GM12878 (cell line): Measurements from ENCODE around the gene TJP1. TPM values are rescaled to one million over a fixed set of nuclear protein-coding genes. Genes with fewer than 3 reads are reported as not detected.

Experiments used
- ATAC-seq: fragments of 200-7000 bp; cut with Tn5 transposase; 3 replicates; pipeline ENCODE4 v1.9.1; 2020; ENCODE audit warnings: mild to moderate bottlenecking, moderate library complexity
- BruUV-seq: library from RNA; stranded (reverse); fragments of 400-500 nt; replicated peaks from 2 replicates; lab custom pipeline; 2021; lab: Mats Ljungman, UMichigan
- CTCF ChIA-PET: fragments of 300-600 bp; sonication (Branson Sonifier 250); formaldehyde crosslinking; extraction: SDS; loops from one replicate; lab custom pipeline; 2021; ENCODE audit warnings: inconsistent platforms; lab: Yijun Ruan, JAX
- POLR2A ChIA-PET: fragments of 350-600 bp; formaldehyde crosslinking; extraction: SDS; loops from one replicate; lab custom pipeline; 2021; ENCODE audit warnings: inconsistent platforms; lab: Charles Lee
- RAD21 ChIA-PET: fragments of 300-600 bp; sonication (Branson Sonifier 250); formaldehyde crosslinking; loops from one replicate; lab custom pipeline; 2023; ENCODE audit warnings: antibody characterized with exemption; ENCODE audit not compliant: unreplicated experiment; lab: Charles Lee
- SMC1A ChIA-PET: fragments of 300-600 bp; sonication (Branson Sonifier 250); formaldehyde crosslinking; loops from one replicate; lab custom pipeline; 2023; ENCODE audit not compliant: unreplicated experiment, uncharacterized antibody; lab: Charles Lee
- DNase-seq: peaks from one replicate; pipeline ENCODE4 v3.0.0-alpha.2; 2011; ENCODE audit warnings: low read depth, low spot score
- FAIRE-seq: peaks from 3 replicates; lab custom pipeline; 2011; peaks lifted over from hg19 to GRCh38; lab: Jason Lieb, UNC
- H2AFZ ChIP-seq: 2 replicates; pipeline ENCODE4 v1.6.0; 2011; ENCODE audit warnings: low read depth, low read length, control low read depth; ENCODE audit not compliant: control insufficient read depth
- H3K27ac ChIP-seq: 2 replicates; pipeline ENCODE4 v1.5.1; 2011; ENCODE audit warnings: control low read depth; ENCODE audit not compliant: control insufficient read depth, insufficient read depth
- H3K27me3 ChIP-seq, 2 experiments: replicated peaks in 1 of 2; 2 replicates each; pipeline versions ENCODE4 v1.6.0 to v1.6.1; 2011; ENCODE audit warnings: low read length in 1 of 2; ENCODE audit not compliant: control insufficient read depth in 2 of 2, insufficient read depth in 2 of 2
- H3K36me3 ChIP-seq, 2 experiments: 2 replicates each; pipeline ENCODE4 v1.5.1; 2011; ENCODE audit warnings: low read length in 1 of 2; ENCODE audit not compliant: control insufficient read depth in 2 of 2, insufficient read depth in 2 of 2
- H3K4me1 ChIP-seq: 2 replicates; pipeline ENCODE4 v1.6.1; 2011; ENCODE audit warnings: mild to moderate bottlenecking, low read length, moderate library complexity, mixed read lengths; ENCODE audit not compliant: control insufficient read depth, insufficient read depth
- H3K4me2 ChIP-seq: 2 replicates; pipeline ENCODE4 v1.6.0; 2011; ENCODE audit warnings: control low read depth; ENCODE audit not compliant: control insufficient read depth, insufficient read depth
- H3K4me3 ChIP-seq: fragments of 200-600 bp; sonication (generic); 2 replicates; pipeline ENCODE4 v1.5.1; 2016
- H3K79me2 ChIP-seq: 2 replicates; pipeline ENCODE4 v1.6.0; 2011; ENCODE audit warnings: low read length; ENCODE audit not compliant: control insufficient read depth, insufficient read depth
- H3K9ac ChIP-seq: 2 replicates; pipeline ENCODE4 v1.8.0; 2011; ENCODE audit warnings: low read length, control low read depth, mixed read lengths; ENCODE audit not compliant: control insufficient read depth, insufficient read depth
- H3K9me3 ChIP-seq: replicated peaks from 3 replicates; pipeline ENCODE4 v1.5.1; 2011; ENCODE audit warnings: mild to moderate bottlenecking, low read length; ENCODE audit not compliant: control insufficient read depth, insufficient read depth
- H4K20me1 ChIP-seq: 2 replicates; pipeline ENCODE4 v1.6.0; 2011; ENCODE audit not compliant: control insufficient read depth, insufficient read depth
- EGR1 ChIP-seq, 2 experiments: IDR thresholded peaks; 1 replicate in 1 of 2; 2 replicates in 1 of 2; pipeline ENCODE4 v1.6.1; 2011 to 2012; ENCODE audit warnings: low read depth in 2 of 2, low read length in 2 of 2, borderline replicate concordance in 1 of 2, mild to moderate bottlenecking in 1 of 2, moderate library complexity in 1 of 2
- NR2C2 ChIP-seq: IDR thresholded peaks from 2 replicates; pipeline ENCODE4 v1.6.1; 2011; ENCODE audit warnings: borderline replicate concordance, low read depth; ENCODE audit not compliant: control insufficient read depth, insufficient read length
- PKNOX1 ChIP-seq: fragments of 450-650 bp; IDR thresholded peaks from 2 replicates; pipeline ENCODE4 v1.6.1; 2016; ENCODE audit warnings: mild to moderate bottlenecking
- TCF3 ChIP-seq: IDR thresholded peaks from 2 replicates; pipeline ENCODE4 v1.6.1; 2012; ENCODE audit warnings: low read depth, mild to moderate bottlenecking, low read length, borderline replicate concordance; ENCODE audit not compliant: insufficient read depth
- YY1 ChIP-seq: IDR thresholded peaks from 2 replicates; pipeline ENCODE4 v1.6.1; 2011; ENCODE audit warnings: low read depth, mild to moderate bottlenecking, low read length
- WGBS: methylation state at CpG from one replicate; pipeline ENCODE4 v1.1.6; 2016; ENCODE audit warnings: low lambda C conversion rate; ENCODE audit not compliant: insufficient replicate concordance, insufficient coverage; ENCODE audit errors: missing lambda C conversion rate; 5-methylcytosine and 5-hydroxymethylcytosine counted together
- in situ Hi-C: fragments of 300-500 bp; cut with MboI; formaldehyde crosslinking; loops from 9 replicates; pipeline ENCODE4 v1.14.3; 2018; ENCODE audit warnings: mixed read lengths
- intact Hi-C: fragments of 100-400 bp; cut with micrococcal nuclease; formaldehyde crosslinking; loops from one replicate; pipeline ENCODE4 v1.14.2; 2022; ENCODE audit not compliant: unreplicated experiment
- polyA plus RNA-seq, 11 experiments: library from polyadenylated mRNA; depleted of rRNA in 4 of 11; unstranded in 6 of 11; stranded (reverse) in 5 of 11; fragments of >200 nt; fragmentation: Nextera tagmentation in 4 of 11; fragmentation: Illumina TruSeq in 1 of 11; extraction: Ambion mirVana in 4 of 11; extraction: Trizol in 1 of 11; gene quantifications; 1 replicate in 1 of 11; 2 replicates in 10 of 11; pipeline versions ENCODE4 v1.2.1 to v1.2.3, GENCODE V29; 2011 to 2016; ENCODE audit warnings: inconsistent platforms in 2 of 11, missing spikeins in 2 of 11, low read depth in 1 of 11
- total RNA-seq, 4 experiments: library from RNA; depleted of rRNA in 3 of 4; stranded (reverse); fragments of >200 nt in 3 of 4; fragmentation: Illumina TruSeq in 1 of 4; extraction: Trizol in 1 of 4; gene quantifications; 2 replicates each; pipeline versions ENCODE4 v1.2.1 to v1.2.3, GENCODE V29; 2013 to 2021

The TJP1 gene
- total and polyA plus RNA-seq, 10 of the 15 experiments (the other 5 are each of a cell fraction or from before 2014, with no cell fraction given) = 0.01 to 0.49 (median 0.08) TPM; not detected in 7

DNA sequence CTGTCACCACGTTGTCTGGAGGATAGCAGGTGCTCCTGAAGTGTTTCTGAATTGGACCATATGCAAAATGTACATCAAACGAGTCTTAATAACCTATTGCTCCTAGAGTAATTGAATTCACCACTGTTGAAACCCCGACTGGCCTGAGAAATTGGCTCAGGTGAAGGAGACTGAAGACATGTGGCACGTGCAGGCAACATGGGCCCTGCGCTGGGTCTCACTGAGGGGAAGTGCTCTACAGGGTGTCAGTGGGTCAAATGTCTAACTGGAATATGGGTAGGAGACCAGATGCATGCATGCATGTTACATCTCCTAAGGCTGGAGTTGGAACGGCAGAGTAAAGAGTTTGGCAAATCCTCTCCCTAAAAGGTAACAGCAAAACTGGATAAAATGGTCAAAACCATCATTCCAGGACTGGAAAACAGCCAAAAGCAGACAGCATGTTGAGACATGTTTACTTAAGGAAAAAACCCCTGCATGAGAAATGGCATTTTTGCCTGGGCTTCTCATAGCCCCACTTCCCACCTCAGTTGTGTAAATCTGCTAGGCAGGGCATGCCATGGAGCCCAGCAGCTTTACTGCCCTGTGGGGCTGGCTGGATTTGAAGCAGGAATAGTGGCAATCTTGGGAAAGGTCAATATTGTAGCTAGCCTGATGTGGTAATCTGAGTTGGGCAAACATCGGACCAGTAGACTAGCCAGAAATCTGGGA lies 131.3 kb downstream of the TJP1 start:
- ChIA-PET RAD21 (no interaction called here), POLR2A (no interaction called here), SMC1A (no interaction called here), CTCF (no interaction called here)
- no TSS peak for BruUV-seq
- no peaks in the 10 kb centered on the region for H3K4me1 ChIP-seq
- H3K79me2 ChIP-seq = no peaks in the 10 kb centered on the region
- no peaks in the 10 kb centered on the region for H3K27me3 ChIP-seq
- in situ Hi-C loops (no loop called here), intact Hi-C loops (no loop called here)
- FAIRE-seq (no peak), DNase-seq (no peak), ATAC-seq (no peak)
- no peak overlapping the region for H3K9ac ChIP-seq
- no peak overlapping the region for H3K27ac ChIP-seq
- no peak overlapping the region for H3K4me2 ChIP-seq
- H3K9me3 ChIP-seq = no peaks in the 10 kb centered on the region; the same call in 2 of the 3 replicates
- 19% methylated on average over 7 of the region's 7 CpGs for WGBS
- no peak overlapping the region for H2AFZ ChIP-seq
- no peaks in the 10 kb centered on the region for H4K20me1 ChIP-seq
- H3K4me3 ChIP-seq = no peak overlapping the region
- no peaks in the 10 kb centered on the region for H3K36me3 ChIP-seq
- no peak for TF ChIP-seq EGR1 (IDR thresholded peaks at IDR 0.05; ENCODE audit: borderline replicate concordance in 1 of 2, low read depth in 2 of 2, low read length in 2 of 2)
- TF ChIP-seq NR2C2 = no peak
- TF ChIP-seq PKNOX1 = no peak
- no peak for TF ChIP-seq TCF3
- TF ChIP-seq YY1 = no peak
